ENCODE results near the gene ALK. TPM values are rescaled to one million over a fixed set of nuclear protein-coding genes. Genes with fewer than 3 reads are reported as not detected.

Gene ALK
- total RNA-seq, 2 donors from 2014 or later, result 0.19 TPM; not detected in 1

DNA sequence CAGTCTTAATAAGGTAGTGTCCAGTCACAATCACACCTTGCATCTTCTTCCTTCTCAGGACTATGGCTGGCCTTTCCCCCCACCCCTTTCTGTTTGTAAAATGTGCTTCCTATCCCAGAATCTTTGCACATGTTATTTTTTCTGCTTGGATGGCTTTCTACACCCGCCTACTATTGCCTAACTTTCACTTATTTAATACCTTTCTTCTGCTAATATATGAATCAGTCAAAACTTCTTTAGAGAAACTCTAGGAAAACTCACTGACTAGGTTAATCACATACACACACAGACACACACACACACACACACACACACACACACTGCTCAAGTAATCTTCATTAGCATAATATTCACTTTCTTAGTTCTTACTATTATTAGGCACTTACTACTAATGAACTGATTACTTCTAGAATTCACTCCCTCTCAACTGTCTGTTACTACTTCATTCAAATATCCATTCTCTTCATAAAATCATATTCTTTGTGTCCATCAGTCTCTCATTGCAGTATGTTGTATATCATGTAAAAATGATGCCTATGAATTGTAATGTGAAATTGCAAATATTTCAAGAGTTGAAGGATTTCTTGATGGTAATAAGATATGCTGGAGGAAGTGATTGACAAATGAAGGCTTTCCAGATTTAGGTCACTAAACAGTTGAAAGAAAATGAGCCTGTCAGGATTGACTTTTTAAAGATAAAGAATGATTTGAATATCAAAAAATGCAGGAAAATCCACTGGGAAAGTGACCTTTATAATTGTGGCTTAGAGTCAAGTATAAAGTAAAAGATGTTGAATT is 754.9 kb downstream of the ALK start:
- H3K4me3 ChIP-seq, result no peak overlapping the region
- intact Hi-C loops (cut with DNase I), result no loop called here

DNA sequence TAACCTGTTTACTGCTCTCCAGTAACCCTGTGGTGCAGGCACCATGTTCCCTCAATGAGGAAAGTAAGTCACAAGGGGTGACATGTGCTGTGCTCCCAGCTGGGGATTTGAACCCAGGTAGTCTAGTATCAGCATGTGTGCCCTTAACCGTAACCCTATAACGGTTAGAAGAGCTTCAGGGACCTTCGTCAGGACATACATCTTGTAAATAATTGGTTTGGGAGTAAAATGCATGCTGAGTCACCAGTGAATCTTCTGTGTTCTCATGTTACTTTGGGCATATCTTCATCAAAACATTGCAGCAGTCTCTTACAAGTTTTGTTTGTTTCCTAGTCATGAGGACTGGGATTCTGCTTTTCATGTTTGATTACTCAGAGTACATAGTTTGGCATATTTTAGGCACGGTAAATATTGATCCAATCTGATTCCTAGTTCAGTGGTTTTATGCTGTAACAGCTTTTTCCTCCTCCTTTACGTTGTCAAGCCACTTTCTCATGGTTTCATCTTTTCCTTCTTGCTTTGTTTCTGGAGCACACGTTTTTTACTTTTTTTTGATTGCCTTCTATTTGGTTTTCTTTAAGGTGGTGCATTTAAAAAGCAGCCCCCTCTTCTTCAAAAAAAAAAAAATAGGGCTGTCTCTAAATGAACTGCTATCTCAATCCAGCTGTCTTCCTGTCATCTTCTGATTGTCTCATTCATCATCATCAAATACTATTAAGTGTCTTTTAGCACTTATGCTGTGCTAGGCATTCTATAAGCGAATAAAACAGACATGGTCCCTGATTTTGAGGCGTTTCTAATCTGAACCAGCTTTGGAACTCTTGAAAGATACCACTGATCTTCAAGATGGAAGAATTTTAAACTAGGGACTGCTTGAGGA is 755.8 kb downstream of the ALK start:
- H3K36me3 ChIP-seq, result no peaks in the 10 kb centered on the region

More for the DNA sequence above, 754.9 kb downstream of the ALK start:
- Histone ChIP-seq H3K36me3 (no peaks in the 10 kb centered on the region), H3K9ac (ENCODE audit: low read depth in 2 of 2, low read length in 2 of 2) (no peak overlapping the region), H3K27me3 (no peaks in the 10 kb centered on the region), H3K9me3 (no peaks in the 10 kb centered on the region), H3K27ac (no peak overlapping the region), H3K4me1 (no peaks in the 10 kb centered on the region)
- DNase-seq, result no peak
- TF ChIP-seq, protein P1, sequence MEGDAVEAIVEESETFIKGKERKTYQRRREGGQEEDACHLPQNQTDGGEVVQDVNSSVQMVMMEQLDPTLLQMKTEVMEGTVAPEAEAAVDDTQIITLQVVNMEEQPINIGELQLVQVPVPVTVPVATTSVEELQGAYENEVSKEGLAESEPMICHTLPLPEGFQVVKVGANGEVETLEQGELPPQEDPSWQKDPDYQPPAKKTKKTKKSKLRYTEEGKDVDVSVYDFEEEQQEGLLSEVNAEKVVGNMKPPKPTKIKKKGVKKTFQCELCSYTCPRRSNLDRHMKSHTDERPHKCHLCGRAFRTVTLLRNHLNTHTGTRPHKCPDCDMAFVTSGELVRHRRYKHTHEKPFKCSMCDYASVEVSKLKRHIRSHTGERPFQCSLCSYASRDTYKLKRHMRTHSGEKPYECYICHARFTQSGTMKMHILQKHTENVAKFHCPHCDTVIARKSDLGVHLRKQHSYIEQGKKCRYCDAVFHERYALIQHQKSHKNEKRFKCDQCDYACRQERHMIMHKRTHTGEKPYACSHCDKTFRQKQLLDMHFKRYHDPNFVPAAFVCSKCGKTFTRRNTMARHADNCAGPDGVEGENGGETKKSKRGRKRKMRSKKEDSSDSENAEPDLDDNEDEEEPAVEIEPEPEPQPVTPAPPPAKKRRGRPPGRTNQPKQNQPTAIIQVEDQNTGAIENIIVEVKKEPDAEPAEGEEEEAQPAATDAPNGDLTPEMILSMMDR (IDR thresholded peaks at IDR 0.05), result no peak

DNA sequence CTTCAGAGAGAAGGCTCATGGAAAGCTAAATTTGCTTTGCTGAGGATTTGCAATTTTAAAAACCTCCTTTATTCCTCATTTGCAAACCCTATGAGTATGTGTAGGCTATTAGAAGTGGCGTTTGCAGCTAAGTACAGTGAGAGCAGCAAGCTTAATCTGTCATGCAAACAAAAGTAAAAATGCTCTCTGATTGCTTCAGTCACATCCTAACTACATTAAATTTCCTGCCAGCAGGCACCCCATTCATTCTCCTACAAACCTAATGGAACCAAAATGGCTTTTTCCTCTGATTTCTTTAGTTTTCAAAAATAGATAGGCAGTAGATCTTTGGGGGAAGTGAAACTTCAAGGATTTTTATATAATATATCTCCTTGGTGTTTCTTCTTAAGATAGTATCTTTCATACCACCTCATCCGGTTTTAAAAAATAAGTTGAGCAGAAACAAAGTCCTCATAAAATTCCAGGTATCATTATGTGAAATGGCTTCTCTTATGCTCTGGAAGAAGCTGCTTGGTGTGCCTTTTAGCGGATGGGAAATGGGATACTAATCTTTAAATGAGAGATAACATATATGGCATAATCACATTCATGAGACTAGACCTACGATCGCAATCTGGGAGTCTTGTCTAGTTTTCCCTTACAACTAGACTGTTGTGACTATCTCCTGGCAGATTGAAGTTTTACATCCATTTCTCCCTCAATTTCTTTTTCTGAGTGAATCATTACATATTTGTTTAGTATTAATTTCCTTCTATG is 757.1 kb downstream of the ALK start:
- H3K9ac ChIP-seq (ENCODE audit: low read depth in 2 of 2, low read length in 2 of 2), result no peak overlapping the region
- H3K4me3 ChIP-seq, result no peak overlapping the region
- H3K4me1 ChIP-seq, result no peaks in the 10 kb centered on the region
- H3K36me3 ChIP-seq, result no peaks in the 10 kb centered on the region
- TF ChIP-seq, protein P1 (IDR thresholded peaks at IDR 0.05), result no peak
- DNase-seq, result no peak
- H3K27me3 ChIP-seq, result no peaks in the 10 kb centered on the region
- H3K9me3 ChIP-seq, result no peaks in the 10 kb centered on the region
- no peak overlapping the region for H3K27ac ChIP-seq
- intact Hi-C loops (cut with DNase I), result no loop called here

More for the DNA sequence above, 755.8 kb downstream of the ALK start:
- Histone ChIP-seq H3K4me1 (no peaks in the 10 kb centered on the region), H3K9me3 (no peaks in the 10 kb centered on the region), H3K27ac (no peak overlapping the region), H3K9ac (ENCODE audit: low read depth in 2 of 2, low read length in 2 of 2) (no peak overlapping the region), H3K27me3 (no peaks in the 10 kb centered on the region), H3K4me3 (no peak overlapping the region)
- TF ChIP-seq, protein P1 (IDR thresholded peaks at IDR 0.05), result no peak
- no peak for DNase-seq
- intact Hi-C loops (cut with DNase I), result no loop called here

- TF ChIP-seq, protein P1 (IDR thresholded peaks at IDR 0.05), result no peak
- no peak overlapping the region for H3K4me3 ChIP-seq
- no peak overlapping the region for H3K9ac ChIP-seq (ENCODE audit: low read depth in 2 of 2, low read length in 2 of 2)
These were observed 759.0 kb downstream of the ALK start for GRCh38 chr2:29162204-29162928.

More at GRCh38 chr2:29162204-29162928, 759.0 kb downstream of the ALK start:
- no peaks in the 10 kb centered on the region for H3K36me3 ChIP-seq
- H3K27ac ChIP-seq, result no peak overlapping the region
- H3K27me3 ChIP-seq, result no peaks in the 10 kb centered on the region
- no peaks in the 10 kb centered on the region for H3K4me1 ChIP-seq
- intact Hi-C loops (cut with DNase I), result no loop called here
- DNase-seq, result no peak
- H3K9me3 ChIP-seq, result no peaks in the 10 kb centered on the region

All from colonic mucosa (tissue), 4 donors.